ACC112 (cell line): ENCODE measurements around the gene MYL6.
A peak's percentile ranks its signal among the peaks of the same experiment; 100 is the strongest.

Experiments
- H2AFZ ChIP-seq: fragments of 200-600 bp; sonication (generic); one replicate; pipeline ENCODE4 v1.6.0; 2017; ENCODE audit warnings: antibody characterized with exemption, low read length; ENCODE audit not compliant: unreplicated experiment
- H3K27ac ChIP-seq: fragments of 200-600 bp; sonication (generic); 2 replicates; pipeline ENCODE4 v1.5.1; 2014; ENCODE audit warnings: low read depth, mild to moderate bottlenecking, antibody characterized with exemption, low read length, moderate library complexity
- H3K27me3 ChIP-seq: fragments of 200-600 bp; sonication (generic); 2 replicates; pipeline ENCODE4 v1.6.1; 2014; ENCODE audit warnings: mild to moderate bottlenecking, antibody characterized with exemption, low read length, moderate library complexity, mixed read lengths; ENCODE audit not compliant: insufficient read depth
- H3K36me3 ChIP-seq: fragments of 200-600 bp; sonication (generic); 2 replicates; pipeline ENCODE4 v1.6.1; 2016; ENCODE audit warnings: mild to moderate bottlenecking, antibody characterized with exemption, low read length, moderate library complexity, mixed read lengths; ENCODE audit not compliant: insufficient read depth
- H3K4me1 ChIP-seq: fragments of 200-600 bp; sonication (generic); one replicate; pipeline ENCODE4 v1.6.1; 2016; ENCODE audit warnings: low read length, mixed read lengths; ENCODE audit not compliant: insufficient read depth, unreplicated experiment, control insufficient read depth
- H3K4me3 ChIP-seq: fragments of 200-600 bp; sonication (generic); 2 replicates; pipeline ENCODE4 v1.5.1; 2014; ENCODE audit warnings: mild to moderate bottlenecking, low read depth, low read length
- H3K79me2 ChIP-seq: fragments of 200-600 bp; sonication (generic); one replicate; pipeline ENCODE4 v1.6.0; 2016; ENCODE audit warnings: low read length; ENCODE audit not compliant: control insufficient read depth, unreplicated experiment, insufficient read depth

Gene MYL6

GRCh38 chr12:56129942-56130495, 28.1 kb upstream of the MYL6 start:
- H3K36me3 ChIP-seq = peaks cover 25% of the 10 kb centered on the region; the same call in 1 of the 2 replicates
- peak overlapping the region; percentile 86 for H3K4me3 ChIP-seq
- no peak overlapping the region for H3K27ac ChIP-seq
- H3K79me2 ChIP-seq = peaks cover 6% of the 10 kb centered on the region
- no peak overlapping the region for H2AFZ ChIP-seq
- H3K4me1 ChIP-seq = peaks cover 16% of the 10 kb centered on the region
- H3K27me3 ChIP-seq = no peaks in the 10 kb centered on the region

- peaks cover 15% of the 10 kb centered on the region for H3K4me1 ChIP-seq
- H3K27ac ChIP-seq = no peak overlapping the region
- H3K79me2 ChIP-seq = peaks cover 6% of the 10 kb centered on the region
- H2AFZ ChIP-seq = no peak overlapping the region
- H3K36me3 ChIP-seq = peaks cover 25% of the 10 kb centered on the region; the same call in 1 of the 2 replicates
- no peaks in the 10 kb centered on the region for H3K27me3 ChIP-seq
- H3K4me3 ChIP-seq = no peak overlapping the region
Measured at GRCh38 chr12:56130876-56131275, 27.3 kb upstream of the MYL6 start.

DNA sequence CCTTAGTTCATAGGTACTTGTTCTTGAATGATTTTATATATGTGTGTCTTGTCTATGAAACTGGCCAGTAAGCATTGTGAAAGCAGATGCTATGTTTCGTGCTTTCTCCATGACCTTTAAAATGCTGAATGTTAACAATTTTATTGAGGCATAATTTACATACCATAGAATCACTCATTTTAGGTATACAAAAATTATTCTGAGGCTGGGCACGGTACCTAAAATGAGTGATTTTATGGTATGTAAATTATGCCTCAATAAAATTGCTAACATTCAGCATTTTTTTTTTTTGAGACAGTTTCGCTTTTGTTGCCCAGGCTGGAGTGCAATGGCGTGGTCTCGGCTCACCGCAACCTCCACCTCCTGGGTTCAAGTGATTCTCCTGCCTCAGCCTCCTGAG, 23.3 kb upstream of the MYL6 start:
- H3K4me1 ChIP-seq = no peaks in the 10 kb centered on the region
- H3K4me3 ChIP-seq = no peak overlapping the region
- no peak overlapping the region for H2AFZ ChIP-seq
- no peaks in the 10 kb centered on the region for H3K79me2 ChIP-seq
- no peaks in the 10 kb centered on the region for H3K27me3 ChIP-seq
- peaks cover 46% of the 10 kb centered on the region; the same call in 1 of the 2 replicates for H3K36me3 ChIP-seq
- no peak overlapping the region for H3K27ac ChIP-seq

- H3K79me2 ChIP-seq = no peaks in the 10 kb centered on the region
- peaks cover 37% of the 10 kb centered on the region for H3K36me3 ChIP-seq
- no peak overlapping the region for H3K4me3 ChIP-seq
- H3K27me3 ChIP-seq = no peaks in the 10 kb centered on the region
- no peak overlapping the region for H3K27ac ChIP-seq
- no peaks in the 10 kb centered on the region for H3K4me1 ChIP-seq
- H2AFZ ChIP-seq = no peak overlapping the region
Measured at GRCh38 chr12:56137853-56138571, 20.1 kb upstream of the MYL6 start.

DNA sequence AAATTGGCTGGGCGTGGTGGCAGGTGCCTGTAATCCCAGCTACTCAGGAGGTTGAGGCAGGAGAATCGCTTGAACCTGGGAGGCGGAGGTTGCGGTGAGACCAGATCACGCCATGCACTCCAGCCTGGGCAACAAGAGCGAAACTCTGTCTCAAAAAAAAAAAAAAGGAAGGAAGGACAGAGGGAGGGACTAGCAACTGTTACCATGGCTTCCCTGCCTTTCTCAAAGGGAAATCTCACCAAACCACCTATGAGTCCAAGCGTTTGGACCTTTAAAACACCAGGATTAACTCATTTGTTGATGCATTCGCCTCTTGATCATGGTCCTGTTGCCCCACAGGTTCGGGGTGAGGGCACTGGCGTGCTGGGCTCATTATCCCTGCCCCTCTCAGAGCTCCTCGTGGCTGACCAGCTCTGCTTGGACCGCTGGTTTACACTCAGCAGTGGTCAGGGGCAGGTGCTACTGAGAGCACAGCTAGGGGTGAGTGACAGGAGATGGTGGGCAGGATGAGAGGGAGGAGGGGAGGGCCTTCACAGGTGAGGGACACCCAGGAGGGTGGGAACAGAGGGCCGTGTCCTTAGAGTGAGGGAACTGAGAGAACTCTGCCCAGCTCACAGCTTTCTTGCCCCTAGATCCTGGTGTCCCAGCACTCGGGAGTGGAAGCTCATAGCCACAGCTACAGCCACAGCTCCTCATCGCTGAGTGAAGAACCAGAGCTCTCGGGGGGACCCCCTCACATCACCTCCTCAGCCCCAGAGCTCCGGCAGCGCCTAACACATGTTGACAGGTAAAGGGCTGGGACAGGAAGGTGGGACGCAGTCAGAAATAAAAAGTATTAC, 16.0 kb upstream of the MYL6 start:
- no peaks in the 10 kb centered on the region for H3K79me2 ChIP-seq
- no peaks in the 10 kb centered on the region for H3K27me3 ChIP-seq
- peaks cover 26% of the 10 kb centered on the region for H3K36me3 ChIP-seq
- no peak overlapping the region for H3K27ac ChIP-seq
- peaks cover 6% of the 10 kb centered on the region for H3K4me1 ChIP-seq
- H3K4me3 ChIP-seq = no peak overlapping the region
- H2AFZ ChIP-seq = no peak overlapping the region

GRCh38 chr12:56143217-56143616, 14.9 kb upstream of the MYL6 start:
- H3K27me3 ChIP-seq = no peaks in the 10 kb centered on the region
- H3K27ac ChIP-seq = no peak overlapping the region
- H3K36me3 ChIP-seq = peaks cover 17% of the 10 kb centered on the region

GRCh38 chr12:56143870-56144269, 14.3 kb upstream of the MYL6 start:
- Histone ChIP-seq H3K27ac (no peak overlapping the region), H3K4me3 (no peak overlapping the region), H3K4me1 (peaks cover 6% of the 10 kb centered on the region), H3K27me3 (no peaks in the 10 kb centered on the region), H3K36me3 (peaks cover 11% of the 10 kb centered on the region; the same call in 1 of the 2 replicates), H2AFZ (no peak overlapping the region), H3K79me2 (no peaks in the 10 kb centered on the region)

More at GRCh38 chr12:56143217-56143616, 14.9 kb upstream of the MYL6 start:
- H3K79me2 ChIP-seq = no peaks in the 10 kb centered on the region
- H3K4me3 ChIP-seq = no peak overlapping the region
- peaks cover 6% of the 10 kb centered on the region for H3K4me1 ChIP-seq
- no peak overlapping the region for H2AFZ ChIP-seq

- Histone ChIP-seq H3K27ac (no peak overlapping the region), H2AFZ (no peak overlapping the region), H3K79me2 (no peaks in the 10 kb centered on the region)
Measured at GRCh38 chr12:56145217-56145616, 12.9 kb upstream of the MYL6 start.

DNA sequence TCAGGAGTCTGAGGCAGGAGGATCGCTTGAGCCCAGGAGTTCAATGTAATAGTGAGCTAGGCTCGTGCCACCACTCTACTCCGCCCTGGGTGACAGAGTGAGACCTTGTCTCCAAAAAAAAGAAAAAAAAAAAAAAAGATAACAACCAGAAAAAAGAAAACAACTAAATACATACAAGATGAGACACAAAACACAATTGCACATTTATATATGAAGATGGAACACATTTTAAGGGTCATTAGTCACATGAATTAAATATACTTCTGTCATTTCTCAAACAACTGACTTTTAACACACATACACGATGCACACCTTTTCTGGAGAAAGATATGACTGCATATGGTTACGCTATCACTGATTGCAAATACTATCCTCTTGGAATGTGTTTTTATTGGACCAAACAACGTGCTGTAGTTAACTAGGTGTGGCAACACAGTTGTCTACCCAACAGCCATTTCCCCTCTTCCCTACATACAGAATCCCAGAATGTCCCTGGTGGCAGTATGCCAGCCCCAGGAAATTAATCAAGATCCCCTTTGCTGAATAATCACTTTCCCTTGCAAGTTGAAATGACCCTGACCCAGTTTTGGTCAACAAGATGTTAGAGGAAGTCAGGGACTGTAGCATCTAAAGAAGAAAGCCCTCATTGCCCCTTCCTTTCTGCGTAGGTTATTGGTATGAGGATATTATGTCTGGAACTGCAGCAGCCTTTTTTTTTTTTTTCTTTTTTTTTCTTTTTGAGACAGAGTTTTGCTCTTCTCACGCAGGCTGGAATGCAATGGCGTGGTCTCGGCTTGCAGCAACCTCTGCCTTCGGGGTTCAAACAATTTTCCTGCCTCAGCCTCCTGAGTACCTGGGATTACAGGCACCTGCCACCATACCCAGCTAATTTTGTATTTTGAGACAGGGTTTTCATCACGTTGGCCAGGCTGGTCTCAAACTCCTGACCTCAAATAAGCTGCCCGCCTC, 11.4 kb upstream of the MYL6 start:
- H3K4me1 ChIP-seq = peaks cover 21% of the 10 kb centered on the region
- H3K79me2 ChIP-seq = peaks cover 3% of the 10 kb centered on the region
- no peak overlapping the region for H3K27ac ChIP-seq
- H2AFZ ChIP-seq = no peak overlapping the region
- H3K36me3 ChIP-seq = 0 out of 2 replicates have a peak, but pooled peaks cover 6% of the 10 kb centered on the region
- H3K27me3 ChIP-seq = no peaks in the 10 kb centered on the region
- no peak overlapping the region for H3K4me3 ChIP-seq

More at GRCh38 chr12:56145217-56145616, 12.9 kb upstream of the MYL6 start:
- peaks cover 11% of the 10 kb centered on the region; the same call in 1 of the 2 replicates for H3K36me3 ChIP-seq
- no peaks in the 10 kb centered on the region for H3K27me3 ChIP-seq
- H3K4me3 ChIP-seq = no peak overlapping the region
- peaks cover 8% of the 10 kb centered on the region for H3K4me1 ChIP-seq

DNA sequence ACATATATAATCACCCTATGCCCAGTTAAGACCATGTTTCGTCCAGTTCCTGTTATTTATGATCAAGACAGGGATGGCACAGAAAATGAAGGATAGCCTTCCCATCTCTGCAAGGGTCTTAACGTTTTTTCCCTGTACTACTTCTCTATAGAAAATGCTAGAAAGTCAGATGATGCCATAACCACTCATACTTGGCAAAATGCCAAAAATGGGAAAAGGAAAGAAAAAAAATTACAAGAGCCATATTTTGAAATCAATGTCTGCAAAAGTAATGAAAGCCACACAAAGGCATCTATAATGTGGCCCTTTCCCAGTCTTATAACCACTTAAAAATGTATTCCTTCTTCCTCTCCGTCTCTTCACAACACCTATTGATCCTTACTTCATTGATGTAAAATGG, 7.6 kb upstream of the MYL6 start:
- no peaks in the 10 kb centered on the region for H3K27me3 ChIP-seq
- H3K36me3 ChIP-seq = no peaks in the 10 kb centered on the region; the same call in 1 of the 2 replicates
- peaks cover 31% of the 10 kb centered on the region for H3K4me1 ChIP-seq
- 0 out of 2 replicates have a peak overlapping the region, but pooled peaks have one; percentile 0 for H3K27ac ChIP-seq
- peaks cover 3% of the 10 kb centered on the region for H3K79me2 ChIP-seq
- no peak overlapping the region for H3K4me3 ChIP-seq
- H2AFZ ChIP-seq = no peak overlapping the region
